ENCODE measurements around the gene PDX1. TPM values are rescaled to one million over a fixed set of nuclear protein-coding genes. Genes with fewer than 3 reads are reported as not detected.

Gene PDX1
- total RNA-seq, 1 experiment from 2014 or later, result not detected

- ChIA-PET CTCF (interaction anchor here (1.3 to 2.0 kb wide), 2 partner anchors 128 to 593 kb away, joined by 7 to 21 read pairs; no protein-coding TSS in a partner anchor), POLR2A (ENCODE audit: low non-redundant PET) (no interaction called here)
- BruUV-seq (replicated peaks), result no TSS peak
- Histone ChIP-seq H3K36me3 (ENCODE audit: insufficient read depth, low read length, poor library complexity, severe bottlenecking) (no peaks in the 10 kb centered on the region), H3K4me1 (ENCODE audit: insufficient read depth, low read length, poor library complexity, severe bottlenecking) (no peaks in the 10 kb centered on the region), H3K9me3 (ENCODE audit: low read depth, low read length, poor library complexity, severe bottlenecking) (no peaks in the 10 kb centered on the region), H3K27me3 (replicated peaks; ENCODE audit: insufficient read depth, low read depth, low read length, poor library complexity) (peaks cover 83% of the 10 kb centered on the region), H3K27ac (ENCODE audit: low read depth, low read length, poor library complexity, severe bottlenecking) (no peak overlapping the region), H3K4me3 (ENCODE audit: low read depth, low read length, poor library complexity, severe bottlenecking) (no peak overlapping the region)
- no peak for DNase-seq (ENCODE audit: low spot score)
- TF ChIP-seq CTCF (conservative IDR thresholded peaks at IDR 0.05; ENCODE audit: low read depth, low read length) (no peak), EZH2 (IDR thresholded peaks at IDR 0.05; ENCODE audit: borderline replicate concordance, low read depth, low read length, poor library complexity, severe bottlenecking) (no peak)
- intact Hi-C loops (cut with micrococcal nuclease; ENCODE audit: unreplicated experiment), result loop anchor here (10.0 kb wide), 1 partner anchor 580 kb away; no protein-coding TSS in a partner anchor
These were observed 35.3 kb downstream of the PDX1 start for GRCh38 chr13:27955014-27955591.

GRCh38 chr13:27956576-27957300 lies 36.9 kb downstream of the PDX1 start:
- CTCF ChIA-PET, result interaction anchor here (0.6 to 1.3 kb wide), 2 partner anchors 227 to 595 kb away, joined by 4 to 7 read pairs; no protein-coding TSS in a partner anchor
- no peaks in the 10 kb centered on the region for H3K9me3 ChIP-seq (ENCODE audit: low read depth, low read length, poor library complexity, severe bottlenecking)
- peaks cover 11% of the 10 kb centered on the region for H3K4me1 ChIP-seq (ENCODE audit: insufficient read depth, low read length, poor library complexity, severe bottlenecking)
- intact Hi-C loops (cut with micrococcal nuclease; ENCODE audit: unreplicated experiment), result loop anchor here (10.0 kb wide), 1 partner anchor 582 kb away; no protein-coding TSS in a partner anchor
- no peak overlapping the region for H3K27ac ChIP-seq (ENCODE audit: low read depth, low read length, poor library complexity, severe bottlenecking)
- H3K27me3 ChIP-seq (replicated peaks; ENCODE audit: insufficient read depth, low read depth, low read length, poor library complexity), result peaks cover 95% of the 10 kb centered on the region
- TF ChIP-seq EZH2 (IDR thresholded peaks at IDR 0.05; ENCODE audit: borderline replicate concordance, low read depth, low read length, poor library complexity, severe bottlenecking), result no peak
- TF ChIP-seq CTCF (conservative IDR thresholded peaks at IDR 0.05; ENCODE audit: low read depth, low read length), result no peak
- BruUV-seq (replicated peaks), result no TSS peak
- POLR2A ChIA-PET (ENCODE audit: low non-redundant PET), result no interaction called here
- DNase-seq (ENCODE audit: low spot score), result no peak
- no peak overlapping the region for H3K4me3 ChIP-seq (ENCODE audit: low read depth, low read length, poor library complexity, severe bottlenecking)
- H3K36me3 ChIP-seq (ENCODE audit: insufficient read depth, low read length, poor library complexity, severe bottlenecking), result no peaks in the 10 kb centered on the region

- H3K27me3 ChIP-seq (replicated peaks; ENCODE audit: insufficient read depth, low read depth, low read length, poor library complexity), result peaks cover 91% of the 10 kb centered on the region
- no TSS peak for BruUV-seq (replicated peaks)
- intact Hi-C loops (cut with micrococcal nuclease; ENCODE audit: unreplicated experiment), result loop anchor here (10.0 kb wide), 1 partner anchor 585 kb away; no protein-coding TSS in a partner anchor
- POLR2A ChIA-PET (ENCODE audit: low non-redundant PET), result no interaction called here
- TF ChIP-seq CTCF (conservative IDR thresholded peaks at IDR 0.05; ENCODE audit: low read depth, low read length) (no peak), EZH2 (IDR thresholded peaks at IDR 0.05; ENCODE audit: borderline replicate concordance, low read depth, low read length, poor library complexity, severe bottlenecking) (no peak)
- no peak overlapping the region for H3K27ac ChIP-seq (ENCODE audit: low read depth, low read length, poor library complexity, severe bottlenecking)
- CTCF ChIA-PET, result no interaction called here
- H3K36me3 ChIP-seq (ENCODE audit: insufficient read depth, low read length, poor library complexity, severe bottlenecking), result no peaks in the 10 kb centered on the region
- DNase-seq (ENCODE audit: low spot score), result no peak
- no peaks in the 10 kb centered on the region for H3K9me3 ChIP-seq (ENCODE audit: low read depth, low read length, poor library complexity, severe bottlenecking)
- peak overlapping the region; percentile 38 for H3K4me3 ChIP-seq (ENCODE audit: low read depth, low read length, poor library complexity, severe bottlenecking)
- H3K4me1 ChIP-seq (ENCODE audit: insufficient read depth, low read length, poor library complexity, severe bottlenecking), result peaks cover 11% of the 10 kb centered on the region
These were observed 40.2 kb downstream of the PDX1 start for GRCh38 chr13:27959976-27960361.

Data from A673 (cell line).